GM08714 (cell line): ENCODE data around the gene OPTN.
"Not testable (repeated sequence)": the region's sequence is repeated elsewhere in the genome, so short reads cannot be mapped to it uniquely, and the experiment has no call there.

Experiments used
- H3K4me3 ChIP-seq: fragments of 200-500 bp; sonication (Bioruptor generic); 2 replicates; pipeline ENCODE4 v1.5.1; 2014; ENCODE audit warnings: mild to moderate bottlenecking, low read length, inconsistent platforms
- ZNF274 ChIP-seq: IDR thresholded peaks from 2 replicates; pipeline ENCODE4 v1.6.1; 2012; ENCODE audit warnings: mild to moderate bottlenecking, low read depth, low read length

The OPTN gene

DNA sequence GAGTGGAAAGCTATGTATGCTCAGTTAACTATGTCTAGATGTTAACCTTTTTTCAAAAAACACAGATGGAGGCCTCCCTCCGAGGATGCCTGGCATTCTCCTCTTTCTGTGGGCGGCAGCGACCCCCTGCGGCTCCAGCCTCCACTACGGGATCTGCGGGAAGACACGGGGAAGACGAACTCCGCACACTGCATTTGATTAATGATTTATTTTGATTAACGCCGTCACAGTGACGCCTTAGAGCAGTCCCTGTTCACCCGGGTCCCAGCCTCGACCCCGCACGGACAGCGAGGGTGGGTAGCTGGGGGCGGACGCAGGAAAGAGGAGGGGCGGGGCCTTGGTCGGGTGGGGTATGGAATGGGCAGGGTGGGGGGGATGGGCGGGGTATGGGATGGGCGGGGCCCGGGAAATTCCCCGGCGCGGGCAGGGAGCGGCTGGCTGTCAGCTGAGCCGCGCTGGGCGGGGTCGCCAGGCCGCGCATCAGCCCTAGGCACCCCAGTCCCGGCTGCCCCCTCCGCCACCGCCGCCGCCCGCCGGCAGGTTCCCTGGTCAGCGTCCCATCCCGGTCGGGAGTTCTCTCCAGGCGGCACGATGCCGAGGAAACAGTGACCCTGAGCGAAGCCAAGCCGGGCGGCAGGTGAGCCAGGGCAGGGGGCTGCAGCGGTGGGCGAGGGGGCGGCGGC, at the start of gene OPTN:
OPTN (plus strand) TSS at position 498 of the 683 bp plus-strand sequence. CDS start 8,960 bp downstream, outside the sequence.
- peak within 1 kb of the TSS; percentile 89 for H3K4me3 ChIP-seq
- no peak for TF ChIP-seq ZNF274

DNA sequence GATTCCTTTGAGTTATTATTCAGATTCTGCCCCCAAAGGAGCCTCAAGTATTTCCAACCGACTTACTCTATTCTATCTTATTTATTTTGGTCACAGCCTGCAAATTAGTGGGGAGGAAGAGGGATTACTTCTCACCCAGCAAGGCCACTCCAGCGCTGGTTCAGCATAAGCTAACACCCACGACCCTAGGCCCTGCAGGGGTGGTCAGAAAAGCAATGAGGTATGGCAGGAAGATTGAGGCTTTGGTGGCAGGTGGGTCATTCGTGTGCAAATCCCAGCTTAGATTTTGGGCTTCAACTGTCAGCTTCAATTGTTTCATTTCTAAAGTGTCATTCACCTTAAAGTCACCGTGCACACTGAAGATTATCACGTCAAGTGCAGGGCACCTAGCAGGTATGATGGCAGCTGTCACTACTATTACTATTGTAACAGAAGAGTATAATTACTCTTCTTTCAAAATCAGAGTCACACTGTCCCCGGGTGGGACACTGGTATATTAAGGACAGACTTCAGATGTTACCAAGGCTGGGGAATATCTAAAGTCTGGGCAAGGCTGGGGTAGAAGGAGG, 48.8 kb upstream of the OPTN start:
- TF ChIP-seq ZNF274 = no peak
- no peak overlapping the region for H3K4me3 ChIP-seq

DNA sequence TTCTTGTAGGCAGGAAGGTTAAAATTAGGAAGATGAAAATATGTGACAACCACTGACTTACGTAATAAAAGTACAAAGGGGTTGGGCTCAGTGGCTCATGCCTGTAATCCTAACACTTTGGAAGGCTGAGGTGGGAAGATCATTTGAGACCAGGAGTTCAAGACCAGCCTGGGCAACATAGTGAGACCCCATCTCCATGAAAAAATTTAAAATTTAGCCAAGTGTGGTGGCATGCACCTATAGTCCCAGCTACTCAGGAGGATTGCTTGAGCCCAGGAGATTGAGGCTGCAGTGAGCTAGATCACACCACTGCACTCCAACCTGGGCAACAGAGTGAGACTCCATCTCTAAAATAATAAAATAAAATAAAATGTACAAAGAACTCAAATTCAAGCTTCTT, 46.8 kb upstream of the OPTN start:
- not testable (repeated sequence) for H3K4me3 ChIP-seq

DNA sequence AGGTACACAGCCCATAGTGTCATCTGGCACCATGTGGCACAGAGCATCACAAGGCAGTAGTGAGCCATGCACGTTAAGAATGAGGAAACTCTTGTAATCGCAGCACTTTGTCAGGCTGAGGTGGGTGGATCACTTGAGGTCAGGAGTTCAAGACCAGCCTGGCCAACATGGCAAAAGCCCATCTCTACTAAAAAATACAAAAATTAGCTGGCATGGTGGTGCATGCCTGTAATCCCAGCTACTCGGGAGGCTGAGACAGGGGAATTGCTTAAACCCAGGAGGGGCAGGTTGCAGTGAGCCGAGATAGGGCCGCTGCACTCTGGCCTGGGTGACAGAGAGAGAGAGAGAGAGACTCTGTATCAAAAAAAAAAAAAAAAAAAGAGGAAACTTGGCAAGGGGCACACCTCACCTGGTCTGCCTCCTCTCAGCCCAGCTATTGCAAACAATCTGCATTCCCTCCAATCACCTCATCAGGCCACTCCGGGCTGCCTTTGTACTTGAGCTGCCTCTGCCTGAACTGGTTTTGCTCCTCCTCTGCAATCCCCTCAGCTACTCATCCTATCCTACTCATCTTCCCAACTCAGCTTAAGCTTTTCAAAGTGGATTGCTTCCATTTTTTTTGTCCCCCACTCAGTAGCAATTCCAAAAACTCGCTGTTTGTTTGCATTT, 46.0 kb upstream of the OPTN start:
- no peak overlapping the region for H3K4me3 ChIP-seq
- no peak for TF ChIP-seq ZNF274

DNA sequence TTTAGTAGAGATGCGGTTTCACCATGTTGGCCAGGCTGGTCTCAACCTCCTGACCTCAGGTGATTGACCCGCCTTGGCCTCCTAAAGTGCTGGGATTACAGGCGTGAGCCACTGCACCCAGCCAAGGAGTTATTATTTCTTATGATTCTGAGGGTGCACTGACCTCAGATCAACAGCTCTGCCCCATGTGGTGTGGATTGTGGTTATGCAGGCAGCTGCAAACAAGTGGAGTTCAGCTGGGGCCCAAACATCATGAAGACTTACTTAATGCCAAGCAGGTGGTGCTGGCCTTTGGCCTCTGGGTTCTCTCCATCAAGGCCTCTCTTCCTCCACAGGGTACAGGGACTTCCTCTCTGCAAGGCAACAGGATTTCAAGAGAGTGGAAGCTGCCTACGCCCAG, 45.1 kb upstream of the OPTN start:
- no peak overlapping the region for H3K4me3 ChIP-seq
- TF ChIP-seq ZNF274 = no peak

DNA sequence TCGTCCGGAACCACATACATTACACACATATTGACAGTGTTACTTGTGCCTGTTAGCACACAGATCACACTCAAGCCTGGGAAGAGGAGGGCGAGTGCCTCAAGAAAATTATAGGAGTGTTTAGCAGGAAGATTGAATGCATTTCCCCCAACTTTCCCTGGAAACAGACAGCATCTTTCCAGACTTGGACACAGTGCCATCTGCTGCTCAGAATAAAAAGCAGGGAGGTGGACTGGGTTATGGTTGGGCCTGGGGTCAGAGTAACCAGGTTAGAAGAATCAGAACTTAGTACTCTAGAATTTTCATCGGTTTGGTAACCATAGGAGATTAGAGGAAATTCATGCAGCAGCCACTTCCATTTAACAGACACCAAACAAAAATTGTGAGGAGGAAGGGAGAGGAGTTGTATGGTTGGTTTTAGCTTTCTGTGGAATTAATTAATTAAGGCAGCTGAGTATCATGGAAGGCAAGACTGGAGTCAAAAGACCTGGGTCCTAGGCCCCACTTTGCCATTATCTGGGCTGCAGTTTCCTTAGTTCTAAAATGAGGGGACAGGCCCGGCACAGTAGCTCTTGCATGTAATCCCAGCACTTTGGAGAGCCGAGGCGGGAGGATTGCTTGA, 43.4 kb upstream of the OPTN start:
- no peak overlapping the region for H3K4me3 ChIP-seq
- no peak for TF ChIP-seq ZNF274

DNA sequence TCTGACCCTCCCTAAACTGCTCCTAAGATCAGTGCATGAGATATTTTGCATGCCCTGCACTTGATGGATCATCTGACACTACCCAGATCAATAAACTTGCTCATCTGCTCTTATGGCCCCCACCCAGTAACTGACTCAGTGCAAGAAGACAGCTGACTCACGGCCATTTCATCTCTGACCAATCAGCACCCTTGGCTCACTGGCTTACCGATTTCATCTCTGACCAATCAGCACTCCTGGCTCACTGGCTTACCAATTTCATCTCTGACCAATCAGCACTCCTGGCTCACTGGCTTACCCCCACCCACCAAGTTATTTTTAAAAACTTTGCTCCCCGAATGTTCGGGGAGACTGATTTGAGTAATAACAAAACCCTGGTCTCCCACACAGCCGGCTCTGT, 37.2 kb upstream of the OPTN start:
- H3K4me3 ChIP-seq = no peak overlapping the region
- no peak for TF ChIP-seq ZNF274

DNA sequence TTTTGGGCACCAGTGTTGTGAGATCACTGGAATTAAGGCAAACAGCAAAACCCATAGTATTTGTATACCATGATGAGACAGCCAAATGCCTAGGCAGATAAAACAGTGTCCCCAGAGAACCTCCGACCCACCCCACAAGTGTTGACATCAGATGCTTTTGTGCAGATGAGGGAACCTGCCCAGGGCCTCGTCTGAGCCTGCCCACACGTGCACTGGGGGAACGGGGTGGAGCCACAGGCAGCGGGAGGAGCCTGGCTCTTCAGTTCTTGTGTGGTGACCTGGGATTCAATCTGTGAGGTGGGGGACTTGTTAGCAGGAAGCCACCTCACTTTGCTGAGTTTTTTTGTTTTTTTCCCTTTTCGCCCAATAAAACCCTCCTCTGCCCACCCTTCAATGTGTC, 33.4 kb upstream of the OPTN start:
- no peak for TF ChIP-seq ZNF274
- H3K4me3 ChIP-seq = no peak overlapping the region

DNA sequence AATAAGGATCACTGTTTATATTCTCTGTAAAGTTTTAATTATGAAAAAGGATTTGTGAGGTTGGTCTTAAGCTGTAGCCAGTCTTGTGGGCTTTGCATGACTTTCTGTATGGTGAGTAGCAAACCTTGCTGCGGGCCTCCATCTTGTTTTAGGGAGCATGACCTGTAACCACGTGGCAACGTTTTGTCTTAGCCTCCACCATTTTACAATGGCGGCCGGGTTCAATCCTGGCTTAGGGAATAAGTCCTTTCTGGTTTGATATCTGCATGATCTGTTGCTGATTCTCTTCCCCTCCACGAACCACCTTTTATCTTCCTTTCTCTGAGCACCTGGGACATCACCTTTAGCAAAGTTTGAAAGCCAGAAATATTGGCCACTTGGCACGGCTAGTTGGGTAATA, 32.5 kb upstream of the OPTN start:
- TF ChIP-seq ZNF274 = no peak
- no peak overlapping the region for H3K4me3 ChIP-seq

DNA sequence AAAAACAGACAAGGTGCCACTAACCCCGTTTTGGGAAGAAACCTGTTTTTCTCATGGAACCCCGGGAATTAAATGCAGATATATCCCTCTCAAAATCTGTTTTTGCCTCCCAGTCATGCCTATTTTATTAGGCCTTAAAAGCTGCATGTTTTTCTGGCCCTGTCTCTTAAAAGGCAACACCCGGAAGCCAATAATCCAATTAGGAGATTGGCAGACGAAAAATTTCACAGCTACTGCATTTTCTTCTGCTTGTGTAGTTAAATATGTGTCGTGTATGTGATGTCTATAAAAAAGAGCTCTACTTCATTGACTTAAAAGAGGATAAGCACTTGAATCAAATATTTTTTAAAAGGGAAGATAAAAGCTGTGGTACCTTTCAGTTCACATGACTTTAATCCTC, 31.9 kb upstream of the OPTN start:
- no peak overlapping the region for H3K4me3 ChIP-seq
- no peak for TF ChIP-seq ZNF274

DNA sequence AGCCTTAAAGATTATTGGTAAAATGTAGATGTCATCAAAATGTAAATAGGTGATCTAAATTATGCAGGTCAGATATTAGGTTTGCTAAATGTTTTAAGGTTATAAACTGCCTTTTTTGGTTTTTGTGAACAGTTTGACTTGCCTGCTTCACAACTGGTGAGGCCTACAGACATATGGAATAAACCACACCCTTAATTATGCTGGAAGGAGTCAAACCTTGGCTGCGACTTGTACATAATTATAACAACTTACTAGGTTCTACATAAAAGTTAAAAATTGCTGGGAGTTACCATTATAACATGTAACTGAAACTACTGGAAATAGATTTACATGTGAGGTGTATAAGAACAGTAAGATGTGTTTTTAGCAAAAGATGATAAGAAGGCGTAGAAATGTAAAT, 31.5 kb upstream of the OPTN start:
- no peak overlapping the region for H3K4me3 ChIP-seq
- no peak for TF ChIP-seq ZNF274

DNA sequence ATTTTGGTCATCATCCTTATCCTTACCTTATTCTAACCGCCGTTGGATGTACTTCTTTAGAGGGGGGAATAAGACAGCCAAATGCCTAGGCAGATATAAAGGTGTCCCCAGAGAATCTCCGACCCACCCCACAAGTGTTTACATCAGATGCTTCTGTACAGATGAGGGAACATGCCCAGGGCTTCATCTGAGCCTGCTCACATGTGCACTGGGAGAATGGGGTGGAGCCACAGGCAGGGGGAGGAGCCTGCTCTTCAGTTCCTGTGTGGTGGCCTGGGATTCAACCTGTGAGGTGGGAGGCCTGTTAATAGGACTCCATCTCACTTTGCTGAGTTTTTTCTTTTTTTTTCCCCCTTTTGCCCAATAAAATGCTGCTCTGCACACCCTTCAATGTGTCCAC, 27.6 kb upstream of the OPTN start:
- H3K4me3 ChIP-seq = no peak overlapping the region
- TF ChIP-seq ZNF274 = no peak

DNA sequence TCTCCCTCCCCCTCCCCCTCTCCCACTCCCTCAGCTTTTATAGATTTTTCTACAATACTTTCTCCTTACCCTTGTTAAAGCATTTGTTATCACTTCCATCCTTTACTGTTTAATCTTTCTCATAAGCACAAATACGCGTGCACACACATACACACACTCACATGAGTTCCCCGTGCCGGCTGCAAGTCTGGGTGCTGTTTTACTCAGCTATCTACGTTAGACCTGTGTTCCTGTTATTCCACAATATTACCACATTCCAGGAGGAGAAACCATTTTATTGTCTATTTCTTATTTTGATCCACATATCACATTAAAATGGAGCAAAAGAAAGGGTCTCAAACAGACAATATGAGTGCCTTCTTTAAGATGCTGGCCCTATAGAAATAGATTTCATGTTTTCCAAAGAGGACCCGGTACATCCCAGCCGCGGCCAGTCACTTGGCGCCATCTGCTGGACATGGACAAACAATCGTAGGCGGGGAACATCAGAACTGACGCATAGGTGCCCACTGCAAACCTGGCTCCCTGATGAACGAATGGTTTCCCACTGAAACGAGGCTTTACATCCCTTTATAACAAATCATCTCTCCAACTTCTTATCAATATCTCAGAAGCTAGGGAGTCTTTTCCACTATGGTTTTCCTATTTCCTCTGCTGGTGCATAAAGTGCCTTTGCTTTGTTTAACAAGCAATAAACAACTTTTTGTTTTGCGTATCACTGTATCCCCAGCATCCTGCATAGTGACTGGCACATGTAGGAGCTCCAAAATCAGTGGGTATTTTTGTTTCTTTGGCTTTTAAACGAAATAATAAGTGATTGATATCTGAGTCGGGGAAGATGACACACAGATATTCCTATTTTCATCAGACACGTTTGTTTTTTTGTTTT, 25.2 kb upstream of the OPTN start:
- no peak for TF ChIP-seq ZNF274

More for the DNA sequence above, 25.2 kb upstream of the OPTN start:
- H3K4me3 ChIP-seq = no peak overlapping the region
